Activated naive CD8-positive, alpha-beta T cell treated with anti-CD3 and anti-CD28 coated beads, Interleukin-2, amount 10 ng/mL, durations not matched to agents 7 days and 5 days (primary cell): ENCODE data around the gene METTL9. TPM values are rescaled to one million over a fixed set of nuclear protein-coding genes. Genes with fewer than 3 reads are reported as not detected.
"Not testable (repeated sequence)": the region's sequence is repeated elsewhere in the genome, so short reads cannot be mapped to it uniquely, and the experiment has no call there.

ENCODE experiments used
- ATAC-seq: fragments of 150-1000 bp; cut with Tn5 transposase; one replicate; pipeline ENCODE4 v1.10.0; 2021; ENCODE audit warnings: low read depth, moderate library complexity
- POLR2A ChIA-PET: fragments of 350-600 bp; sonication (Branson Sonifier 250); formaldehyde crosslinking; loops from one replicate; lab custom pipeline; 2021; ENCODE audit warnings: antibody characterized with exemption; lab: Charles Lee
- DNase-seq: peaks from one replicate; pipeline ENCODE4 v3.0.0; 2021
- H3K27ac Mint-ChIP-seq: one replicate; pipeline ENCODE4 v1.8.0; 2022; ENCODE audit warnings: mild to moderate bottlenecking, mixed read lengths
- H3K27me3 Mint-ChIP-seq: one replicate; pipeline ENCODE4 v1.8.0; 2022; ENCODE audit warnings: mild to moderate bottlenecking, moderate library complexity, mixed read lengths
- H3K36me3 Mint-ChIP-seq: one replicate; pipeline ENCODE4 v1.8.0; 2021; ENCODE audit warnings: mild to moderate bottlenecking, mixed read lengths
- H3K4me1 Mint-ChIP-seq: one replicate; pipeline ENCODE4 v1.8.0; 2021; ENCODE audit warnings: mixed read lengths
- H3K4me3 Mint-ChIP-seq: one replicate; pipeline ENCODE4 v1.8.0; 2022; ENCODE audit warnings: mild to moderate bottlenecking, moderate library complexity, mixed read lengths
- H3K9me3 Mint-ChIP-seq: one replicate; pipeline ENCODE4 v1.8.0; 2021; ENCODE audit warnings: mixed read lengths
- total RNA-seq, 2 experiments: library from RNA; stranded (reverse); gene quantifications; one replicate each; pipeline ENCODE4 v1.2.3, GENCODE V29; 2021

The METTL9 gene
- total RNA-seq = 10 to 100 TPM; 95.2 to 95.9 TPM

DNA sequence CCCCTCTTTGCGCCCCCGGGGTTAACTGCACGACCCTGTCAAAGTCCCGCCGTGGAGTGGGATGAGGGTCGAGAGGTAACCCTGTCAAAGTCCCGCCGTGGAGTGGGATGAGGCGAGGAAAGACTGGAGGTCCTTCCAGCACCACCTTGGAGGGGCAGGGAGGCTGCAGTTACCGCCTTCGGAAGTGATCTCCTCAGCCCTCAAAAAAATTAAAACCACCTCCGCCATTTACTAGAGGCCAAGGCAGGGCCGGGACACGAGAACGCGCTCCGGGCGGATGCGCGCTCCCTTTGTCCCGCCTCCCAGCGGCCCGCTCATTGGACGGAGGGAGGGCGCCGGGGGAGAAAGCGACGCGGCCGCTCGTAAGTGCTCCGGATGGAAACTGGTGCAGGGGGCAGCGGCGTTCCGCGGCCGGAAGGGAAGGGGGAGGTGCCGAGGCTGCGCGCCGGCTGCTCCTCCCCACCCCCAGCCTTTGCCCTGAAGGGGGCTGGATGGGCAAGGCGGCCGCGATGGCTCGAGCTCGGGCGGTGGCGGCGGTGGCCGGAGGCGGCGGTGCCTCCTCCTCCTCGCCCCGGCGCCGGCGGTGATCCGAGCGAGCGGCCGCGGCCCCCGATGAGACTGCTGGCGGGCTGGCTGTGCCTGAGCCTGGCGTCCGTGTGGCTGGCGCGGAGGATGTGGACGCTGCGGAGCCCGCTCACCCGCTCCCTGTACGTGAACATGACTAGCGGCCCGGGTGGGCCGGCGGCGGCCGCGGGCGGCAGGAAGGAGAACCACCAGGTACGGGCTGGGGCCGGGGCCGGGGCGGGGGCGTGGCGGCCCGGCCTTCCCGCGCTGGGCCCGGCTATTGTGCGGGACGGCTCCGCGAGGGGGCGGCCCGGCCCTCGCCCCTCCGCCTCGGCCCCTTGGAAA is at the start of gene METTL9:
Gene METTL9, plus strand, starts transcription at position 456 of the 909 bp plus-strand sequence. Its CDS starts 157 bp downstream, at position 613.
- peak; percentile 97 for DNase-seq
- Mint-ChIP-seq H3K27ac (peak within 1 kb of the TSS; percentile 94), H3K9me3 (peaks cover 1% of the 10 kb centered on the region), H3K36me3 (peaks cover 9% of the 10 kb centered on the region), H3K4me1 (peaks cover 42% of the 10 kb centered on the region), H3K4me3 (peak within 1 kb of the TSS; percentile 98), H3K27me3 (peaks cover 2% of the 10 kb centered on the region)
- ATAC-seq = peak; percentile 90
- POLR2A ChIA-PET = interaction anchor here (0.8 to 2.4 kb wide), 6 partner anchors 9 to 46 kb away, joined by 3 to 13 read pairs (median 6); no protein-coding TSS in a partner anchor

DNA sequence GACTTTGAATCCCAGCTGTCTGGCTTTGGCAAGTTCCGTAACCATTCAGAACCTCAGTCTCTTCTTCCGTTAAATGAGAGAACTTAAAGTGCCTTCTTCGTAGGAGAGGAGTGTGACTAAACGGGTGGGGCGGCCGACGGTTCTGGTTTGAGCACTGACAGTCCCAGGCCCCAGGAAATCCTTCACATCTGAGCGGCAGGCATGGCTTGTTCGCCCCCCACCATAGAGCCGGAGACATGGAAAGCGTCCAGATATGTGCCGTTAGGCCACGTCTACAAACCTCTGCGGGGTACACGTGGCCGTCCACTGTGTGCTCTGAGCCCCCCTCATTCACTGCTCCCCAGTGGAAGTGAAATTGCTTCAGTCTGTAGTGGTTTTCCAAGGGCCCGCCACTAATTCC is 49.4 kb upstream of the METTL9 start:
- H3K27ac Mint-ChIP-seq = not testable (repeated sequence)

DNA sequence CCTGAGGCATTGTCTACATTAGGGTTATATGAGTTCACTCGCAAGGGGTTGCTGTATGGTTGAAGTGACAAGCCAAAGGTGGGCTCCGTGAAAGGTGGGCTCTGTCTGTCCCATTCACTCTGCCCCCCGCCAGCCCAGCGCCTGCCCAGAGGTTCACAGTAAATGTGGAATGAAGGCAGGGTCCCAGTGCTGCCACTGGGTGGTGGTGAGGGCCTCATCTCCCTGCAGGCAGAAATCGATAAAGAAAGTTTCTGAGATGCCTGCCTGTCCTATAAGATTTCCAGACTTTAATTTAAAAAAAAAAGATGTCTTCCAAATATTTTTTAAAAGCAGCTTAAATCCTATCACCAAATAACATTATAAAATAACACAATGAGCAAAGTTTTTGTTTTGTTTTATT is 48.9 kb upstream of the METTL9 start:
- H3K27ac Mint-ChIP-seq, POLR2A ChIA-PET, H3K9me3 Mint-ChIP-seq, DNase-seq, H3K36me3 Mint-ChIP-seq, H3K4me3 Mint-ChIP-seq, H3K4me1 Mint-ChIP-seq, ATAC-seq, H3K27me3 Mint-ChIP-seq: not testable (repeated sequence)

More for the DNA sequence above, 49.4 kb upstream of the METTL9 start:
- H3K27me3 Mint-ChIP-seq, H3K4me1 Mint-ChIP-seq, H3K4me3 Mint-ChIP-seq, ATAC-seq, DNase-seq, H3K36me3 Mint-ChIP-seq, H3K9me3 Mint-ChIP-seq, POLR2A ChIA-PET: not testable (repeated sequence)

DNA sequence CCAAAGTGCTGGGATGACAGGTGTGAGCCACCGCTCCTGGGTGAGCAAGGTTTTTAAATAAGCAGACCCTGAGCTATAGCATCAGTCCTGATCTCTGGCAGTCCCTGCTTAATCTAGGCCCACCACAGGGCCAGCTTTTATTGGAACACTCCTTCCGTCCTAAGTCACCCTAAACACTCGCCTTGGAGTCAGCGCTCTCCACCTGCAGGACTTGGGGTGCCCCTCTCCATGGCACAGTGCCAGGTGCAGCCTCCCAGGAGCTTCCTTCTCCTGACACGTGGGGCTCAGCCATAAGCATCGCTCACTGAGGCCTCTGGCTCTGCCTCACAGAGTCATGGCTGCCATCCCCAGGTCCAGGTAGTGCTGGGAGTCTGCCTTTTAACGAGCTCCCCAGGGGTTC is 48.3 kb upstream of the METTL9 start:
- DNase-seq, H3K4me1 Mint-ChIP-seq, H3K27ac Mint-ChIP-seq, H3K27me3 Mint-ChIP-seq, H3K36me3 Mint-ChIP-seq, H3K4me3 Mint-ChIP-seq, POLR2A ChIA-PET, H3K9me3 Mint-ChIP-seq, ATAC-seq: not testable (repeated sequence)

DNA sequence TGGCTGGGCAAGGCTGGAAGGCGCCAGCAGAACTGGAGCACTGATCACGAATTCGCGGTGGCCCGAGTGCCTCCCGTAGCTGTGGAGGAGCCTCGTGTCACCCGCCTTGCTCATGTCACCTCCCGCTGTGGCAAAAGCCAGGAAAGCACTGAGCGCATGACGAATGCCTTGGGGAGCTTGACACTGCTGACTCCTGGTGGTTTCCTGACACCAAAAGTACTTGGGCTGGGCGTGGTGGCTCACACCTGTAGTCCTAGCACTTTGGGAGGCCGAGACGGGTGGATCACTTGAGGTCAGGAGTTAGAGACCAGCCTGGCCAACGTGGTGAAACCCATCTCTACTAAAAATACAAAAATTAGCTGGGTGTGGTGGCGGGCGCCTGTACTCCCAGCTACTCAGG is 47.8 kb upstream of the METTL9 start:
- H3K27ac Mint-ChIP-seq, H3K4me3 Mint-ChIP-seq, H3K27me3 Mint-ChIP-seq, ATAC-seq, H3K36me3 Mint-ChIP-seq, DNase-seq, H3K9me3 Mint-ChIP-seq, POLR2A ChIA-PET, H3K4me1 Mint-ChIP-seq: not testable (repeated sequence)

DNA sequence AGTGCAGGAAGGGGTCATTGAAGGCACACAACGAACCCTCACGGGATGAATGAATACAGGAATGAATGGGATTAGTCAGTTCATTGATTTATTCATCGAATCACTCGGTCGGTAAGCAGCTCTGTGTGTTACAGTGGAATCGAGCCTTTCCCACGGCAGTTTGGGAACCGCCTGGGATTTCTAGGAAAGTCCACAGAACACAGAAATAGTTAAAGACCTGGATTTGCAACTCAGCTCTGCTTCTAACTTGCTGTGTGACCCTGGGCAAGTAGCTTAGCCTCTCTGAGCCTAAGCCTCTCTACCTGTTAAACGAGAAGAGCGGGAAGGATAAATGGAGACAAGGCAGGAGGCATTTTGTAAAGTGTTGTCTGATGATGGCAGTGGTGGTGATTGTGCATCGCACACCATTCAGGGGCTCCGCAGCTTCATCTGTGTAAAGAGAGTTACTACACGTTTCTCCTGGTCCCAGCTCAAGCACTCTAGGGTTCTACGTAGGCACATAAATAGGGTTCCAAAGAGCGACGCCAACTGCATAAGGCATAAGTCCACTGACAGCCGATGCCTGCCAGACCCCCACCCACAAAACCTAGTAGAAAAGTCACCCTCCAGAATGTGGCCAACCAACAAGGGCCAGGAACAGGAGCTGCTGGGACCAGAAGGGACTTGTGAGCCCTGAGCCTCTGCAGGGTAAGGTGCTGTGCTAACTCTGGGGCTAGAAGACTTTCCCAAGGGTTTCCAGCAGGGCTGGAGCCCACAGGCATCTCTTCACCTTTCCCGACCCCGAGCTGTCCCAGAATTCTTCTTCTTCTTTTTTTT is 45.7 kb upstream of the METTL9 start:
- POLR2A ChIA-PET, H3K27ac Mint-ChIP-seq: not testable (repeated sequence)

DNA sequence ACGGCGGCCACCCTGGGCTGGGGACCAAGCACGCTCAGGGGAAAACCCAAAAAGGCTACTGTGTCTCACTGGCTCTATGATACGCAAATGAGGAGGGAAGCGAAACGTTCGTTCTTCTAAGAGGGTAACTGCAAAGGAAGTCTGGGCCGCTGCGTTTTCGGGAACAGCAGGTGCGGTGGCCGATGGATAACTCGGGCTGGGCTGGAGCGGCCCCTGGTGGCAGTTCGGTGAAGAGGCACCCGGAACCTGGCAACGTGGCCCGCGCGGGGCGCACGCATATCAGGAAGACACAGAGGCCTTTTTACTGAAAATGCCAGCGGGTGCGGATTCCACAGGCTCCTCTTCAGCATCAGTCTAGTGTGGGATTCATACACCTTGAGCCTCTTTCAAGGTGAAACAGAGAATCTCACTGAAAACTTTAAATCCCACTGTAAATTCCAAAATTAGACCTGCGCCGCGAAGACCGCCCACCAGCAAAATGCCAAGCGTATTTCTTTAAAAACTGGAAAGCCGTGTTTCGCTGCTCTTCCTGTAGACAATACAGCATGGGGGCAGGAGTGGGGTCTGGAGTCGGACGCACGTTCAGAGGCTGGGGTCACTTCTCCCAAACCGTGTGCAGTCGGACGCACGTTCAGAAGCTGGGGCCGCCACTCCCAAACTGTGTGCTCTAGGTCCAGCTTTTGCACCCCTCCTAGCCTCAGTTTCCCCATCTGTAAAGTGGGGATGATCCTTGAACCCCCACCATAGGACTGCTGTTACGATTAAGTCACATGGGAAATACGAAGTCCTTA is 44.4 kb upstream of the METTL9 start:
- peaks cover 8% of the 10 kb centered on the region for H3K4me1 Mint-ChIP-seq
- POLR2A ChIA-PET = no interaction called here

More for the DNA sequence above, 45.7 kb upstream of the METTL9 start:
- ATAC-seq, H3K36me3 Mint-ChIP-seq, H3K4me1 Mint-ChIP-seq, H3K27me3 Mint-ChIP-seq, H3K9me3 Mint-ChIP-seq, DNase-seq, H3K4me3 Mint-ChIP-seq: not testable (repeated sequence)

DNA sequence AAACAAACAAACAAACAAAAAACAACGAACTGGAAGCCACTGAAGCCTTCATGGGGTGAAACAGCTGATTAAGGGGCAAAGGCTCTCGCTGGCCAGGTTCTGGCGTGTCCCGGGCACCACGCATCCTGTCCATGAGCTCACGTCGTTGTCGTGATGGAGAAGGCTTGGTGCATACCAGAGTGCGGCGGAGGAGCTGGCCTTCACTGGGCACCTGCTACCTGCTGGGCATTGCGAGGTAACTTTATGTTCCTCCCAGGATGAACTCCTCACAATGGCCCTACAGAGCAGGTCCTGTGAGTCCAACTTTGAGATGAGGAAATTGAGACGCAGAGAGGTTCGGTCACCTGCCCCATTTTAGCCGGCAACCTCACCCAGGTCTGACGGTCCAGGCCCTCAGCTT is 43.8 kb upstream of the METTL9 start:
- POLR2A ChIA-PET, H3K36me3 Mint-ChIP-seq, ATAC-seq, H3K27ac Mint-ChIP-seq, H3K4me3 Mint-ChIP-seq, H3K9me3 Mint-ChIP-seq, H3K4me1 Mint-ChIP-seq: not testable (repeated sequence)
- H3K27me3 Mint-ChIP-seq = peaks cover 11% of the 10 kb centered on the region
- DNase-seq = peak; percentile 36

More for the DNA sequence above, 44.4 kb upstream of the METTL9 start:
- DNase-seq (peak; percentile 97), ATAC-seq (peak; percentile 95)
- Mint-ChIP-seq H3K36me3 (no peaks in the 10 kb centered on the region), H3K27ac (peak overlapping the region; percentile 43), H3K4me3 (peak overlapping the region; percentile 65), H3K9me3 (no peaks in the 10 kb centered on the region), H3K27me3 (peaks cover 11% of the 10 kb centered on the region)

DNA sequence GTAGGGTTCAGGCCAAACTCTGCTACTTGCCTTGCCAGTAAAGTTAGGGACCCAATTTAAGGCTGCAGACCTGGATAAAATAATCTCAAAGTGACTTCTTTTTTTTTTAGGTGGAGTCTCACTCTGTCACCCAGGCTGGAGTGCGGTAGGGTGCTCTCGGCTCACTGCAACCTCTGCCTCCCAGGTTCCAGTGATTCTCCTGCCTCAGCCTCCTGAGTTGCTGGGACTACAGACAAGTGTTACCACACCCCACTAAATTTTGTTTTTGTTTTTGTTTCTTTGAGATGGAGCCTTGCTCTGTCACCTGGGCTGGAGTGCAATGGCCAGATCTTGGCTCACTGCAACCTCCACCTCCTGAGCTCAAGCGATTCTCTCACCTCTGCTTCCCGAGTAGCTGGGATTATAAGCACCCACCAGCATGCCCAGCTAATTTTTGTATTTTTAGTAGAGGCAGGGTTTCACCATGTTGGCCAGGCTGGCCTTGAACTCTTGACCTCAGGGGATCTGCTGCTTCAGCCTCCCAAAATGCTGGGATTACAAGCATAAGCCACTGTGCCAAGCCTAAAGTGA is 43.3 kb upstream of the METTL9 start:
- H3K27ac Mint-ChIP-seq, H3K9me3 Mint-ChIP-seq, H3K4me1 Mint-ChIP-seq, H3K36me3 Mint-ChIP-seq, POLR2A ChIA-PET, DNase-seq, H3K4me3 Mint-ChIP-seq, ATAC-seq: not testable (repeated sequence)
- peaks cover 14% of the 10 kb centered on the region for H3K27me3 Mint-ChIP-seq

DNA sequence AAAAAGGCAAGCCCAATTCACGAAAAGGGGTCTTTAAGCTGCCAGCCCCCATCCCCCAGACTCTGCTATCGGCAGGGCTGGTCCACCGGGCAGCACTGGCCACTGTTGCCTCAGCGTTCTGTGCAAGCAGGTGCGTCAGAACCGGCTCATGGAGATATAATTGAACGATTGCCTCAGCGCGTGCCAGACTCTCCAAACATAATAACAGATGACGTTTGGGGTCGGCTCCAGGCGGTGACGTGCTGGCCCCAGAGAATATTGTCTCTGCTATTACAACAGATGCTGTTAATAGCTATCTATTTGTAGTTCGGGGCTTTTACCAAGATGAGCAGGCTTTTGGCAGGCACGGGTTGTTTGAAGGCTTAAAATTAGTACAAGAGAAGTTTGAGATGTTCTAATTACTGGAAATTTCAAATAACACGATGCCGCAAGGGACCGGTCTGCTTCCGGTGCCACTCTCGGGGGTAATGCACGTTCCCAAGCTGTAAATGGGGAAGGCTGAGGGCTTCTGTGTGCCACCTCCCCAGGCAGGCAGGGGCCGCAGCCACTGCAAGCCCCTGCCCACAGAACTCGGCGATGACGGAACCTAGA is 42.6 kb upstream of the METTL9 start:
- H3K4me1 Mint-ChIP-seq, H3K27ac Mint-ChIP-seq, H3K4me3 Mint-ChIP-seq, POLR2A ChIA-PET, ATAC-seq, H3K9me3 Mint-ChIP-seq, H3K36me3 Mint-ChIP-seq: not testable (repeated sequence)
- peak; percentile 28 for DNase-seq
- H3K27me3 Mint-ChIP-seq = peaks cover 17% of the 10 kb centered on the region

DNA sequence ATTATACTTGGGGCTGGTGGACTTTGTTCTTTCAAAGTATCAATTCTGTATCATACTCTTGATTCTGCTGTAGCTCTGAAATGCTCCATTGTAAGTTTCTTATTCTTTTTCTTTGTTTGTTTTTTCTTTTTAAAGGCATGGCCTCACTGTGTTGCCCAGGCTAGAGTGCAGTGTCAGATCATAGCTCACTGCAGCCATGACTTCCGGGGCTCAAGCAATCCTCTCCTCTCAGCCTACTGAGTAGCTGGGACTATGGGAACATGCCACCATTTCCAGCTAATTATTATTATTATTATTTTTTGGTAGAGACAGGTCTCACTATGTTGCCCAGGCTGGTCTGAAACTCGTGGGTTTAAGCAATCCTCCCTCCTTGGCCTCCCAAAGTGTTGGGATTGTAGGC is 38.9 kb upstream of the METTL9 start:
- ATAC-seq (no peak), DNase-seq (peak; percentile 4)
- Mint-ChIP-seq H3K9me3 (no peaks in the 10 kb centered on the region), H3K4me1 (peaks cover 4% of the 10 kb centered on the region), H3K36me3 (no peaks in the 10 kb centered on the region), H3K27ac (no peak overlapping the region), H3K27me3 (peaks cover 19% of the 10 kb centered on the region), H3K4me3 (no peak overlapping the region)
- POLR2A ChIA-PET = interaction anchor here (0.6 kb wide), 1 partner anchor 101 kb away, joined by 4 read pairs; no protein-coding TSS in a partner anchor

DNA sequence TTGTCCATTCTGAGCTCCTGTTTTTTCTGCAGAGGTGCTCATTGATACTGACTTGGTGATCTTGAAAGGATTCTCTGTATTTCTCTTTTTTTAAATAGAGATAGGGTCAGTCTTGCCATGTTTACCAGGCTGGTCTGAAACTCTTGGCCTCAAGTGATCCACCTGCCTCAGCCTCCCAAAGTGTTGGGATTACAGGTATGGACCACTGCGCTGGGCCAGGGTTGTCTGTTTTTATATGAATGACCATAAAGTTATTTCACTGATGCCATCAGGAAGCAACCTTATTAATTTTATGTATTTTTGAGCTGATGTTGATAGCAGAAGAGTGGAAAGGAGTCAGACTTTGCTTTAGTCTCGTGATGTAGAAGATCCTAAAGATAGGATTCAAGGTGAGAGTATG is 35.7 kb upstream of the METTL9 start:
- Mint-ChIP-seq H3K9me3 (no peaks in the 10 kb centered on the region), H3K27me3 (peaks cover 34% of the 10 kb centered on the region), H3K4me3 (no peak overlapping the region), H3K4me1 (peaks cover 8% of the 10 kb centered on the region), H3K27ac (no peak overlapping the region), H3K36me3 (no peaks in the 10 kb centered on the region)
- POLR2A ChIA-PET = no interaction called here
- no peak for DNase-seq
- ATAC-seq = no peak
